ENCODE results near the gene PCDH19.
"Not testable (repeated sequence)": the region's sequence is repeated elsewhere in the genome, so short reads cannot be mapped to it uniquely, and the experiment has no call there.

Gene PCDH19

DNA sequence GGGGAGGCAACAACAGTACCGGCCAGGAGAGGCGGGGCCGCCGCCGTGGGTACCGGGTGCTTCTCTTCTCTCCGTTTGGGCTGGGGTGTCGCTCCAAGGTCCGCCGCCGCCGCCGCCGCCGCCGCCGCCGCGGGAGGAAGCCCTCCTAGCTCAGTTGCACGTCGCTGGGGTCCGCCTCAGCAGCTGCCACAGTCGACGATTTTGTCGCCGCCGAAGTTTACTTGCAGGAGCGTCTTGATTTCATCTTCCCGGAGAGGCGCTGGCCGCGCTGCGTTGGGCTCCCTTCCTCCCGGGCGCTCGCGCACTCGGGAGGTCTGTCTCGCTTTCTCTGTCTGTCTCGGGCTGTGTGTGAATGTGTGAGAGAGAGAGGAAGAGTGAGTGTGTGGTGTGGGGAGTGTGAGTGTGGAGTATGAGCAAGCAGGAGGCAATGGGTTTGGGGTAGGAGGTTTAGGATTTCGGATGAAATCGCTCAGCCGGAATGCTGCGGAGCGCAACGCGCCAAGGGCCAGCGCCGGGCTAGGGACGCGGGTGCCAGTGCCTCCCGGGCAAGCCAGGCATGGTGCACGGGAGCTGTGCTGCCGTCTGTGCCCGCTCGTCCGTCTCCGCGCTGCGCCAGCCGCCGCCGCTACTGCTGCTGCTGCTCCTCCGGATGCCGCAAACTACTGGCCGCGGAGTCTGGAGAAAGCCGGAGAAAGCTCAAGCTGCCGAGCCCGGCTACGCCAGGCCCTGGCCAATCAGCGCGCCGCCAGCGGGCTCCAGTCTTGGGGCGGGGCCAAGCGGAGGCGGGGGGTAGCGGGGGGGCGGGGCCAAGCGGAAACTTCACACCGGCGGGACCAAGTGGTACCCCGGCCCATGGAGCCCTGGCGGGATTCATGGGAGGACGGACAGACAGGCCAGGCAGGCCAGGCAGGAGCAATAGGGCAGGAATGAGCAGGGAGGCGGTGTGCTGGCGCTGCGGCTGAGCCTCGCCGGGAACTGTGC lies at the start of gene PCDH19:
Gene PCDH19, minus strand, starts transcription at position 664 of the 981 bp plus-strand sequence. CDS start 1,676 bp downstream, outside the sequence.
- no peak for DNase-seq

GRCh38 chrX:100449696-100450608 lies 39.9 kb upstream of the PCDH19 start:
- DNase-seq, result no peak

GRCh38 chrX:100447655-100448397 lies 37.8 kb upstream of the PCDH19 start:
- DNase-seq, result no peak

DNA sequence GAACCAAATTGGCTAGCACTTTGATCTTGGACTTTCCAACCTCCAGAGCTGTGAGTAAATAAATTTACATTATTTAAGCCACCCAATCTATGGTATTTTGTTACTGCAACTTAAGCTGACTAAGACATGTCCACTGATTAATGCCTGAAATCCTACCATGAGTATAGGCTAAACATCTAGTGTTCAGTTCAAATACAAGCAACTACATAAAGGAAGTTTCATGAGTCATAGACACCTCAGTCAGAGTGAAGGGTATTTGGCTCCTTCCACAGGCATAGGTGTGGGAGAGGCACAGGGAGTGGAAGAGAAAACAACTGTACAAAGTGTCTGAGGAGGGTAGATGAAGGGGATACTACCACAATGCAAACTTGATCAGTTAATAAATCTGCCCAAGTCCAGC lies 35.5 kb upstream of the PCDH19 start:
- DNase-seq, result no peak

DNA sequence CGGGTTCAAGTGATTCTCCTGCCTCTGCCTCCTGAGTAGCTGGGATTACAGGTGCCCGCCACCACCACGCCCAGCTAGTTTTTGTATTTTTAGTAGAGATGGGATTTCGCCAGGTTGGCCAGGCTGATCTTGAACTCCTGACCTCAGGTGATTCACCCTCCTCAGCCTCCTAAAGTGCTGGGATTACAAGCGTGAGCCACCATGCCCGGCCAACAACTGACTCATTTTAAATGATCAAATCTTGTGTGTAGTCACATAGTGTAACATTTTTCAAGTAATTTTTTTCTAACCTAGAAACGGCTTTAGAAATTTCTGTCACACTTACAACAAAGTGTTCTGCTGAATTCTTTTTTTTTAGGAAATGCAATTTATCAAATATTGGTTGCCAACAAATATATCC lies 31.2 kb upstream of the PCDH19 start:
- not testable (repeated sequence) for DNase-seq

DNA sequence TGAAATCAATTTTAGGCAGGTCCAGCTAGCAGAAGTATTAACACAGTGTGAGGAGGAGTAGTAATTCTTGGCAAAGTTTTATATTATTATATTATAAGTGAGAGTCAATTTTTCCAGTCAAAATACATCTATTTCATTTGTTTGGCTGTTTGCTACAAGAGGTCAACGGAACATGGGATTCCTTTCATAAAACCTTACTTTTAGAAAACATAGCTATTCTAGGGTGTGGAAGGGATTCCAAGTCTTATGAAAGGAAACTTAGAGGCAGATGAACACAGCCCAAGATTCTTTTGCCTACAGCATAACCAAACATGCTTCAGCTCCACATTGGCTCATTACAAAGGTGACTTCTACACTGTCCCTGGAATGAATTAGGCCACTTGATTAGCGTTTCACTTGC lies 29.9 kb upstream of the PCDH19 start:
- no peak for DNase-seq

GRCh38 chrX:100435726-100436125 lies 25.7 kb upstream of the PCDH19 start:
- no peak for DNase-seq

DNA sequence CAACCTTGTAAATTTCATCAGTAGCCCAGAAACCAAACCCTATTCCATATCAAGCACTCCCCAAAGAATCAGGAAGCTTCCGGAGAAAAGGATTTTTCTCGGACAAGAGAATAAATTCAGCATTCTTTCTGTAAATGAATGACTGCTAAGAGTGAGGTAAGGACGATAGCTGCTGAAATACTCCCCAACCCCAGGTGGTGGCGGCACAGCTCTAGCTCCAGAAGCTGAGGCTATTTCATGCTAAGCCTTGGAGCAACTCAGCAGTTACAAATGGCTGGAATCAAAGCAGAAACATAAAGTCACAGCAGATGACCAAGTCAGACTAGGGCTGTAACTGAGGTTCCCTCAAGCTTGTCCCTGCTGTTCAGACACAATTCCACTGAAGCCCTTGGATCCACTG lies 13.9 kb upstream of the PCDH19 start:
- no peak for DNase-seq

- no peak for DNase-seq
Measured at GRCh38 chrX:100418556-100418955, 8.5 kb upstream of the PCDH19 start.

DNA sequence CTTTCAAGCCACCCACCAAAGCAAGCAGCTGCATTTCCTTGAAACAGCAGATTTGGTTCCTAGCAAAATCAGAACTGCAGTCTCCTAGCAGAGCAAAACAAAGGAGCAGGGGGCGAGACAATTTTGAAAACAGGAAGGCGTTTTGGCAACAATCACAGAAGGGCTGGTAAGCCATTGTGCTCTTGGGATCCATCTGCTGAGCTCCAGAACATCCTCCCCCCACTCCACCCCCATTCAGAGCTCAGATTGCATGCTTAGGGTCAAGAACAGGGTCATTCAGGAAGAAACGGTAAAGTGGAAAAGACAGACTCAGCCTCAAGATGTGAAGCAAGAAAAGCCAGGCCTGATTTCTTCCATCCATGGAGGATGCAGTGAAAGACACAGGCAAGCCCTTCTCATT lies 7.6 kb upstream of the PCDH19 start:
- no peak for DNase-seq

DNA sequence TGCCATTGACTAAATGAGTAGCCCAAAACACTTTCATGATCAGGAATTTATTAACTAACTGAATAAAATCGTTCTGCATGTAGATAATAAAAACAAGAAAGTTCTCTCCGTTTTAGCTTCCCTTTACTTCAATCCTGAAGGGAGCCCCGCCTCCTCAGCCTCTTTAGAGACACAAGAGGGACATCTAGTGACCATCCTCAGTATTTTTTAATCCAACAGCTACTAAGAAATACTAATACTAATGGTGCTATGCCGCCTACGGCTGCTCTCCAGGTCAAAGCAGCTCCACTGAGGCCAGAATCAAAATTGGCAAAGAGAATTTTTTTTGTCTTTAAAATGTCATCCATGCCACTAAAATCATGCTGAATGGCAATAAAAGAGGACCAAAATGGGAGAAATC lies 3.2 kb upstream of the PCDH19 start:
- no peak for DNase-seq

DNA sequence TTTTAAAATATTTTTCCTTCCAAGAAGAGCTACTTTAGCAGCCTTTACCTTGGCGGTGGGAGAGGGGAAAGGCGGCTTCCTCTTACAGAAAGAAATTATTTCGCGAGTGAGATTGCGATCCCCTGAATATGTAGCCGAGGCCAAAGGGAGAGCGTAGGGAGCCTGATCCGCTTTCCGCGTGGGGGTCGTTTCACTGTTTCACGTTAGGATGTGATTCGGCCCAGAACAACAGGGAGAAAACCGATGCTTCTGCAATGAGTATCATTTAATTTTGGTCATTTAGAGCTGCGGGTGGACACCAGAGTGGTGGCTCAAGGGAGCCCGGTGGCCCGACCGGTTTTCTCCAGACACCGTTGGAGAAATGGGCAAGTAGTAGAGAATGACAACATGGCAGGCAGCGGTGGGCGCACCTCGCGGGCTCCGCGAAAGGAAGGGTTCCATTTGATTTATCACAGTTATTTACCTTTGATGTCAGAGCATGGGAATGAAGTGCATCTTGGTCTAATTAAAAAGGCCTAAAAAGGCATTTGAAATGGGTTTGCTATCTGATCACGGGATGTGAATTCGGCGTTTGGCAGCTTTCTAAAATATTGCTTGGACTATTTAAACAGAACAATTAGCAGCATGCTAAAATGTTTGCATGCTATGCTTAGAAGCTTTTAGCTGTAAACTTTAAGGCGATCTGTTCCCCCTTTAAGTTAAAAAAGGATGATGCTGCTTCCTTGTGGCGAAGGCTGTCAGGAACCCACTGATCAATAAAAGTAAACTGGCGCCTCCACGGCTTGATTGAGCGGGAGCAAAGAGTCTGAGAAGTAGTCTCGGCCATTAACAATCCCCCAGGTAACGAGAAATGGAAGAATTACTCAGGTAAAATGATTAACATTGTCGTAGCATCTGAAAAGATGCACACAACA lies 2.0 kb upstream of the PCDH19 start:
- DNase-seq, result no peak

DNA sequence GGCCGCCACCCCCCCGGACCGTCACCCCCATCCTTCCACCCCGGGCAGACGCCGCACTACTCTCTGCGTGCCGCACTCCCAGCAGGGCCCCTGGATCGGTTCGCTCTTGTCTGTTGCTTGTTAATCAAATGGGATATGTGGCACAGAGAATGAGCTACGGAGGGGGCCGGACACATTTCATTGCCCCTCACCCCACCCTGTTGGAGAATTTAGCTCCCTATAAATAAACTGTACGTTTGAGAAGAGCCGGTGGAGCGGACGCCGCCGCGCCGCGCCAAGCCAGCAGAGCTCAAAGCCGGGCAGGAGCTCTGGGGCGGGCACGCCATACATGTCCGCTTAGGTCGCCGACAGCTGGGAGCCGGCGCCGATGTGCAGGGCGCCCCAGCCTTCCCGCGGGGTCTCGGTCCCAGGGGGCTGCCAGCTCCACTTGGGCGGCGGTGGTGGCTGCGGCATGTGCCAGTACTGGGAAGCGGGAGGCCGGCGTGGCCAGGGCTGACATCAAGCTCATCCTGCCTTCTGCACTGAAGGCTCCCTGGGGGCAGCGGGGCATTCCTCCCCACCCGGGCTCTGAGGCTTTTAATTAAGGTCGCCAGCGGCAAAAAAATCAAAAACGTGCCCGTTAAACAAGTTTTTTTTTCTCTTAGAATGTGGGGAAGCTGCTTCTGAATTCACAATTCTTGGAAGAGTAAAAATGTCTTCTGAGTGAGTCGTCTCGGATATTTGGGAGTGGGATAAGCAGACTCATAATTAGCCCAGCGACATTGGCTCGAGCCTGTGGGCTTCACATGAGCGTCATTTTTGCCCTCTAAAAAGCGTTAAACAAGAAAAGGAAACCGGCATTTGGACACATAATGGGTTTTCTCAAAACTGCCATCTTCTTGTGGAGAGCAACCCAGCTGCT lies 1.1 kb upstream of the PCDH19 start:
- DNase-seq, result no peak

DNA sequence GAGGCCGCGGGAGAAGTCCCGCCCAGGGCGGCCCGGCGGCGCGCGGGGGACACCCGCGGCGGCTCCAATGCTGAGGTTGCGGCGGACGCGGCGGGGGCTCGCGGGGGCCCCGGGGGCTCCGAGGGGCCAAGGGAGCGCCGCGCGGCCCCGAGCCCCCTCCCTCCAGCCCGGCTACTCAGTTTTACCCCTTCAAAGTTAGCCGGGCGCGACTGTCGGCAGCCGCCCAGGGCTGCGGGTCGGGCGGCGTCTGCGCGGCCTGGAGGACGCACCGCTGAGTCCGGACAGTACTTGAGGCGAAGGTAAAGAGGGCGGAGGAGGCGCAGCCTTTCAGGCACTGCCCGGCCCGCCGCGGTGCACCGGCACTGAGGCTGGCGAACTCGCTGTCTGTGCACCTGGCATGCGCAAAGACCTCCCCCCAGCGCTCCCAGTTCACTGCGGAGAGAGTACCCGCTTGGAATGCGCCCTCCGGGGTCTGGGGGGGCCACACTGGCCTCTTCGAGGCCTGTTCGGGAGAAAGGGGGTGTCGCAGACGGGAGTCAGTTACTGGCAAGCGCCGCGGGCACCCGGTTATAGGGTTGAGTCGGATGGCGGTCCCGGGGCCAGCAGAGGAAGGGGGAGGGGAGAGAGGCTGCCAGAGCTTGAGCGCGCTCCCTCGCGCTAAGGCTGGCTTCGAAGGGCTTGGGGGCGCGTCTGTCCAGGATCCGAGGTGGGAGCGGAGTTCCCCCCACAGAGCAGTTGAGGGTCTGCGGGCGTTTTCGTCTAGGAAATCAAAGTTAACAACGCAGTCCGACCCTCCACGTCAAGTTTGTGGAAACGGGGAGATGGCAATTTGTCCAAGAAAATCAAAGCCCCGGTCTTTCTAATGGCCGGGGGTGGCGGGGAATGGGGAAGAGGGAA lies 1.1 kb downstream of the PCDH19 start:
- DNase-seq, result no peak

DNA sequence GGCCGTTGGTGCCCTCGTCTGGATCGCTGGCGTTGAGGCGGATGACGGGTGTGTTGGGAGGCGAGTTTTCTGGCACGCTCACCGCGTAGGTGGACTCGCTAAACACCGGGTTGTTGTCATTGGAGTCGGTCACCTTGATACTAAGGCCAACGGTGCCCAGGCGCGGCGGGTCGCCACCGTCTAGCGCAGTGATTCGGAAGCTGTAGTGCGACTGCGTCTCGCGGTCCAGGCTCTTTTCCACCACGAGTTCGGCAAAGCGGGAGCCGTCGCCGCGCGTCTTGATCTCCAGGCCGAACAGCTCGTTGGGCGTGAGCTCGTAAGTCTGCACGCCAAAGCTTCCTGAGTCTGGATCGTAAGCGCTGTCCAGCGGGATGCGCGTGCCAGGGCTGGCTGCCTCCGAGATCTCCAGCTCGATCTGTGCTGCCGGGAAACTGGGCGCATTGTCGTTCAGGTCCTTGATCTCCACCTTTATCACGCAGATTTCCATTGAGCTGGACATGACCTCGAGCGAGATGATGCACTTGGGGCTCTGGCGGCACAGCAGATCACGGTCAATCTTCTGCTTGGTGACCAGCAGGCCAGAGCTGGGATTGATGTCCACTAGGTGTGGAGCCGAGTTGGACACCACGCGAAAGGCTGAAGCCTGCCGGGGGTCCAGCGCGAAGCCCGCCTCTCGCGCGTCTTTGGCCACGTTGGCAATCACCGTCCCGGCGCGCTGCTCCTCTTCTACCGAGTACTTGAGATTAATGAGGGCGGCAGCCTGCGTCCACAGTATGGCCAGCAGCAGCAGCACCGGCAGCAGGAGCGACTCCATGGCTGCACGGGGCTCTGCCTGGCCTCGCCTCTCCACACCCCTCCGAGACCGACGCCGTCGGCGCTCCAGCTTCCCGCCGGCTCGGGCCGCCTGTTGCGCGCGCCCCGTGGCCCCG lies 2.0 kb downstream of the PCDH19 start:
- no peak for DNase-seq

GRCh38 chrX:100407147-100407783 lies 2.8 kb downstream of the PCDH19 start:
- no peak for DNase-seq

DNA sequence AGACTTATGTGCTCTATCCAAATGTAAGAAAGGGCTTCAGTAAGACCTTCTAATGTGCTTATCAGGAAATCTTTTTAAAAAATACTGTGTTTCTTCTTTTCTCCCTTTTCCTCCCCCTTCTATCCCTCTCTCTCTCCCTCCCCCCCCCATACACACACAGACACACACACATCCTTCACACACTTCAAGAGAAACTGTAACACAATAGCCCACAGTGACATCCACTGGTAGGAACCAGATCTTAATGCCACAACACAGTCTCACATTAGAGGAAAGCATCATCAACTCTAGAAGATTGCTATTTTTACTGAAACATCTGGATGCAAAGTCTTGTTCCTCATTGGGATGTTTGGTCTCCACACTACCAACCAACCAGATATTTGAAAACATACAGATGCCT lies 4.6 kb downstream of the PCDH19 start:
- DNase-seq, result no peak

GRCh38 chrX:100404851-100405250 lies 5.2 kb downstream of the PCDH19 start:
- DNase-seq, result no peak

Measured in NCI-H446 treated with DMSO at 0.1 percent for 48 hours (cell line).